ENCODE data around the gene ECPAS.
"Not testable (repeated sequence)": the region's sequence is repeated elsewhere in the genome, so short reads cannot be mapped to it uniquely, and the experiment has no call there.

Gene ECPAS

DNA sequence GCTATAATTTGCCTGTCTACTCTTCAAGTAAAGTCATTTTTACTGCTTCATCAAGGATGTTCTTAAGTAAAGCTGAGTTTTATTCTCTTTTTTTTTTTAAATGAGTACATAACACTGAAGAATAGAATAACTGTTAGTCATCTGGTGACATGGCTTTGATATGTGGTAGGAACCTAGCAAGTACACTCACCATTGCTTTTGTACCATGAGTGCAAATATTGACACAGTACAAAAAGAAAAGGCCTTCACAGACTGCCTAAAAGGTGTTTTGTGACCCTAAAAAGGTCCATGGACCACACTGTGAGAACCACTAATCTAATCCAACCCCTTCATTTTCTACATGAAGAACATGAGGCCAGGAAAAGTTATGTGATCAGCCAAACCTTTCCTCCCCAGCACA is 55.0 kb downstream of the ECPAS start:
- DNase-seq (ENCODE audit: low read depth in 1 of 2, low spot score in 1 of 2) = no peak

- DNase-seq (ENCODE audit: low read depth in 1 of 2, low spot score in 1 of 2) = no peak
These were observed 57.0 kb downstream of the ECPAS start for GRCh38 chr9:111427186-111427585.

DNA sequence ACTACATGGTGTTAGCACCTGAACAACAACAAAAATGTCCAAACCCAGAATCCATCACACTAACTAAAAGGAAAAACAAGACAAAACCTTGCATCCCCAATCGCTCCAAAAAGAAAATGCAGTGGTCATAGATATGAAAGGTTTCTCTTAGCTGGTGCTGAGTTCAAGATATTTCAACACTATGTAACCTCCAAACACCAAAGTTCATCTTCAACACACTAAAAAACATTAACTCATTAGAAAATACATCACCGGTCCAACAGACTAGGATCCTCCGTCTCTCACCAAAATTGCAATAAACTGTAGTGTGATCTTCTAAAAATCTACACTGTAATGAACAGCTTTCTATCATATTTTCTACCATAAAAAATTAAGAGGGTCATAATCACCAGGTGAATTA is 60.8 kb downstream of the ECPAS start:
- no peak for DNase-seq (ENCODE audit: low read depth in 1 of 2, low spot score in 1 of 2)

- no peak for DNase-seq (ENCODE audit: low read depth in 1 of 2, low spot score in 1 of 2)
These were observed 69.8 kb downstream of the ECPAS start for GRCh38 chr9:111414406-111414805.

DNA sequence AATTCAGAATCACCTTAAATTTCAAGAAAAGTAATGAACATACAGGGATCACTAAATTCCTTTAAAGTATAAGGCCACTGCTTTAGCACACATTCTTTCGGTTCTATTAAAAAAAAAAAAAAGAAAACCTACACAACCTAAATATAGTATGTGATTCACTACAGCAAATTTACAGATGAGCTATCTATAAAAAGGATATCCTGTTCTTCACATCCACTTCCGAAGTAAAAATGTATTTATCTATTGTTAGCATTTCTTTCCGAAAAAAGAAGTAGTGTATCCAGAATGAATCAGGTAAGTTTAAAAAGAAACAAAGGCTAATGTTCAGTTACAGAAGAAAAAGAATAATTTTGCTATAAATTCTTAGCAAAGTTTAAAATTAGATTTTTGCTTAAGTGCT is 70.2 kb downstream of the ECPAS start:
- no peak for DNase-seq (ENCODE audit: low read depth in 1 of 2, low spot score in 1 of 2)

DNA sequence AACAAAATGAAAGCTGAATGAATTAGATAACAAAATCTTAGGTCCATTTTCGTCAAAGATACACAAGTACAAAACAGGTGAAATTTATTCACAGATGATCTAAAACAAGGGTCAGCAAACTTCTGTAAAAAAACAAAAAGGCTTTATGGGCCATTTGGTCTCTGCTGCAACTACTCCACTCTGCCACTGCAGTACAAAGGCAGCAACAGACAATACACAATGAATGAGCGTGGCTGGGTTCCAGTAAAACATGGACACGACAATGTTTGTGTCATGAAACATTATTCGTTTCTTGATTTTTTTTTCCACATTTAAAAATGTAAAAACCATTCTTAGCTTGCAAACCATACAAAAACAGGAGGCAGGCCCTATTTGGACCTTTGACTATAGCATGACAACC is 71.9 kb downstream of the ECPAS start:
- DNase-seq (ENCODE audit: low read depth in 1 of 2, low spot score in 1 of 2) = no peak

GRCh38 chr9:111411266-111411665 is 72.9 kb downstream of the ECPAS start:
- DNase-seq (ENCODE audit: low read depth in 1 of 2, low spot score in 1 of 2) = no peak

GRCh38 chr9:111407813-111408212 is 76.4 kb downstream of the ECPAS start:
- DNase-seq (ENCODE audit: low read depth in 1 of 2, low spot score in 1 of 2) = no peak

- no peak for DNase-seq (ENCODE audit: low read depth in 1 of 2, low spot score in 1 of 2)
These were observed 78.5 kb downstream of the ECPAS start for GRCh38 chr9:111405701-111406100.

DNA sequence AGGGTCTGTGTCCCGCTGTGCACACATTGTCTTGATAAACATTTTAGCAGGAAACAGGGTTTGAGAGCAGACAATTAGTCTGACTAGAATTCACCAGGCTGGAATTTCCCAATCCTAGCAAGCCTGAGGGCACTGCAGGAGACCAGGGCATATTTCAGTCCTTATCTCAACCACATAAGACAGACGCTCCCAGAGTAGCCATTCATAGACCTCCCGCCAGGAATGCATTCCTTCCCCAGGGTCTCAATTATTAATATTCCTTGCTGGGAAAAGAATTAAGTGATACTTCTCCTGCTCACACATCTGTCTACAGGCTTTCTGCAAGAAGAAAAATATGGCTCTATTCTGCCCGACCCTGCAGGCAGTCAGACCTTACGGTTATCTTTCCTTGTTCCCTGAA is 82.7 kb downstream of the ECPAS start:
- not testable (repeated sequence) for DNase-seq (ENCODE audit: low read depth in 1 of 2, low spot score in 1 of 2)

GRCh38 chr9:111400564-111400898 is 83.7 kb downstream of the ECPAS start:
- no peak for DNase-seq (ENCODE audit: low read depth in 1 of 2, low spot score in 1 of 2)

GRCh38 chr9:111399772-111400563 is 84.2 kb downstream of the ECPAS start:
- no peak for DNase-seq (ENCODE audit: low read depth in 1 of 2, low spot score in 1 of 2)

- DNase-seq (ENCODE audit: low read depth in 1 of 2, low spot score in 1 of 2) = no peak
These were observed 84.9 kb downstream of the ECPAS start for GRCh38 chr9:111399211-111399739.

DNA sequence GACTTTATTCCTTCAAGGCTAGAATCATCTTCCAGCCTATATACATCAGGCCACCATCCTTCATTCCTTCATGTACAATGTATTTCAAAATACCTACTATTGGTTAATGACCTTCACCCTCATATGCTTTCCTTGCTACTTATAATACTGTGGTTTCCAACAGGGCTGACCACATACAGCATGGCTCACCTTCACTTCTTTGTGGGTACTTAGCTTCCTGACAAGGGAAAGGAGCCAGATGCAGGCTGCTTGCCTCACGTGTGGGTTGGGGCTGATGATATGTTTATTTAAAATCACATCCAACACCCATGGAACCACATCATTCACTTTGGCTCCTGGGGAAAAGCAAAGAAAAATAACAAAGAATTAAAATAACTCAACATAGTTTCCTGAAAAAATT is 90.2 kb downstream of the ECPAS start:
- no peak for DNase-seq (ENCODE audit: low read depth in 1 of 2, low spot score in 1 of 2)

- DNase-seq (ENCODE audit: low read depth in 1 of 2, low spot score in 1 of 2) = no peak
These were observed 94.8 kb downstream of the ECPAS start for GRCh38 chr9:111389406-111389805.

GRCh38 chr9:111386386-111386785 is 97.8 kb downstream of the ECPAS start:
- DNase-seq (ENCODE audit: low read depth in 1 of 2, low spot score in 1 of 2) = no peak

DNA sequence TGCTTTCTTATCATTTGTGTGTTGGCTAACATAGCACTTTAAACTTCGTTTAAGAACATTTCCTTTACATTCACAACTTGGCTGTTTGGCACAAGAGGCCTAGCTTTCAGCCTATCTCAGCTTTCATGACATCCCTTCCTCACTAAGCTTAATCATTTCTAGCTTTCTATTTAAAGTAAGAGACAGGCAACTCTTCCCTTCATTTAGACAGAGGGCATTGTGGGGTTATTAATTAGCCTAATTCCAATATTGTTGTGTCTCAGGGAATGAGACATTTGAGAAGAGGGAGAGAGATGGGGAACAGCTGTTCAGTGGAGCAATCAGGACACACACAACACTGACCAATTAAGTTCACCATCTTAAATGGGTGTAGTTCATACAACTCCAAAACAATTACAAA is 103.2 kb downstream of the ECPAS start:
- DNase-seq (ENCODE audit: low read depth in 1 of 2, low spot score in 1 of 2) = no peak

DNA sequence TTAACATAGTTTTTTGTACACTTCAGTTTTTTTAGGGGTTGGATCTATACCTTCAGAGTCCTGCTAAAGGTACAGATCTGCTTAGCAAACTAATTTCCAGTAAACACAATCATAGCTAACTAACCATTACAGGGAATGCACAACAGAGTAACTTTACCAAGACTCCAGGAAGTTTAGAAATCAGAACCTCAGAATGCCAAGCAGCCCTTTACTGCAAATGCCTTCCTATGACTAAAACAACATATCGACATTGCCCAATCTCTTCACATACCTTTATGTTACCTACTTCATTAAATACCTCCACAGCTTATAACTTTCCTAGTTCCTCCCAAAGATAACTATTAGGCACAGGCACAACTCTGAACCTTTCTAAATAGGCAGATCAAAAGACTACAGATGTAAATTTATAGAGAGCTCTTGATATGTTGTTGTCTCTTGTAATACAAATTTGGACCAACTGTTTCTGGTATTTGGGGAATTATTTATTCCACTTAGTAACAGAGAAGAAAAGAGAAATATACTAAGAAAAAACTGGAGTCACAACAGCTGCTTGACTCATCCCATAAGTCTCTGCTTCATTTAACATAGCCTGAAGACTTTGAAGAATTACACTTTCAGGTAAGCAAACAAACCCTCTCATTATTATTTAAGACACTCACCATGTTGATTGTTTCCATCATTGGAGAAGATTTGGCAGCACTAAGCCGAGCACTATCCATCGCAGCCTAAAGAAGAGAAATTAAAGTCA is 108.2 kb downstream of the ECPAS start:
- DNase-seq (ENCODE audit: low read depth in 1 of 2, low spot score in 1 of 2) = no peak

GRCh38 chr9:111375062-111375461 is 109.1 kb downstream of the ECPAS start:
- no peak for DNase-seq (ENCODE audit: low read depth in 1 of 2, low spot score in 1 of 2)

GRCh38 chr9:111372297-111372696 is 111.9 kb downstream of the ECPAS start:
- no peak for DNase-seq (ENCODE audit: low read depth in 1 of 2, low spot score in 1 of 2)

GRCh38 chr9:111366978-111367377 is 117.2 kb downstream of the ECPAS start:
- DNase-seq (ENCODE audit: low read depth in 1 of 2, low spot score in 1 of 2) = no peak

DNA sequence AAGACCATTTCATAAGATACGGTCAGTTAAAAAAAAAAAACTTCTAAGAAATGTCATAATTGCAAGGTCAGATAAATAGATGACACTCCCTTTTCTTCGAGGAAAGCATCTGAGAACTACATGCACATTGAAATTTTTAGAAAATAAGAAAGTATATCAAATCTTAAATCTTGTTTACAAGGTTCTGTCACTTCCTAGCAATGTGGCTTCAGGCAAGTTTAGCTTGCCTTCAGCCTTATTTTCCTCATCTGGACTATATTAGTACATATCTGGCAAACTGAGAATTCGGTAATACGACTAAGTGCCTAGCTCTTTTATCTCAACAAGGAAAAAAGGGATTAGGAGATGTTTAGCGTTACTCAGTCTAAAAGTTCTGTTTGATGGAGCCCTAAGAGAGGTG is 121.7 kb downstream of the ECPAS start:
- DNase-seq (ENCODE audit: low read depth in 1 of 2, low spot score in 1 of 2) = no peak

GRCh38 chr9:111360881-111361280 is 123.3 kb downstream of the ECPAS start:
- DNase-seq (ENCODE audit: low read depth in 1 of 2, low spot score in 1 of 2) = no peak
